Transverse colon (tissue), 4 donors: Measurements from ENCODE around the gene FKBP15. TPM values are rescaled to one million over a fixed set of nuclear protein-coding genes. Genes with fewer than 3 reads are reported as not detected.

Experiments used
- DNase-seq: peaks from one replicate; pipeline ENCODE4 v3.0.0-alpha.2; 2019
- H3K27ac ChIP-seq, 4 donors: fragments of 200-600 bp; sonication (generic); 2 replicates each; pipeline ENCODE4 v1.5.1; 2016 to 2018; ENCODE audit warnings: inconsistent platforms in 4 of 4
- H3K27me3 ChIP-seq: fragments of 200-600 bp; sonication (generic); 2 replicates; pipeline ENCODE4 v1.5.1; 2017; ENCODE audit warnings: inconsistent platforms
- H3K36me3 ChIP-seq, 4 donors: fragments of 200-600 bp; sonication (generic); 2 replicates each; pipeline ENCODE4 v1.5.1; 2017 to 2019; ENCODE audit warnings: inconsistent platforms in 4 of 4
- H3K4me1 ChIP-seq, 4 donors: fragments of 200-600 bp; sonication (generic); 2 replicates each; pipeline ENCODE4 v1.5.1; 2017 to 2020; ENCODE audit warnings: inconsistent platforms in 4 of 4
- H3K4me3 ChIP-seq, 4 donors: fragments of 200-600 bp; sonication (generic); 1 replicate in 1 of 4; 2 replicates in 3 of 4; pipeline versions ENCODE4 v1.5.1 to v1.6.1; 2017 to 2019; ENCODE audit warnings: inconsistent platforms in 4 of 4
- H3K9me3 ChIP-seq, 2 donors: fragments of 200-600 bp; sonication (generic); 2 replicates each; pipeline ENCODE4 v1.5.1; 2017 to 2019; ENCODE audit warnings: inconsistent platforms in 2 of 2
- EP300 ChIP-seq: sonication (generic); formaldehyde crosslinking; IDR thresholded peaks from one replicate; pipeline ENCODE4 v1.6.1; 2017; ENCODE audit warnings: antibody characterized with exemption, low read depth
- POLR2A ChIP-seq: fragments of 450-650 bp; IDR thresholded peaks from one replicate; pipeline ENCODE4 v1.6.1; 2016; ENCODE audit warnings: antibody characterized with exemption, mild to moderate bottlenecking, moderate library complexity
- POLR2AphosphoS5 ChIP-seq, 3 donors: sonication (generic); formaldehyde crosslinking; IDR thresholded peaks; one replicate each; pipeline ENCODE4 v1.6.1; 2016; ENCODE audit warnings: antibody characterized with exemption in 3 of 3
- WGBS, 2 donors: methylation state at CpG; one replicate each; pipeline ENCODE4 v1.1.5; 2018; ENCODE audit warnings: low coverage in 1 of 2; 5-methylcytosine and 5-hydroxymethylcytosine counted together
- in situ Hi-C, 4 donors: fragments of 200-750 bp; cut with MboI; loops; one replicate each; pipeline versions ENCODE4 v1.15.0 to v1.15.1; 2017; ENCODE audit warnings: low sequenced_read_pairs in 3 of 4, low pct_ligation_motif_present in 1 of 4, low pct_unique_long_range_greater_than_20kb in 1 of 4
- intact Hi-C: fragments of 100-400 bp; cut with DNase I; formaldehyde crosslinking; loops from one replicate; pipeline ENCODE4 v1.15.1; 2023; ENCODE audit warnings: low total_unique reads
- total RNA-seq, 4 donors: library from RNA; depleted of rRNA; stranded (reverse); fragments of >200 nt; gene quantifications; one replicate each; pipeline ENCODE4 v1.1.0, GENCODE V29; 2016
- TF ChIP-seq, protein P1 (sequence below), 5 experiments: fragments of 200-600 bp in 3 of 5; fragments of 450-650 bp in 2 of 5; sonication (generic) in 3 of 5; IDR thresholded peaks; 1 replicate in 2 of 5; 2 replicates in 3 of 5; pipeline ENCODE4 v1.5.1; 2016 to 2017; ENCODE audit warnings: antibody characterized with exemption in 5 of 5, inconsistent platforms in 3 of 5, mild to moderate bottlenecking in 2 of 5, moderate library complexity in 1 of 5

FKBP15 gene
- total RNA-seq, 4 donors from 2014 or later: 21.4 to 33.8 (median 23.3) TPM

DNA sequence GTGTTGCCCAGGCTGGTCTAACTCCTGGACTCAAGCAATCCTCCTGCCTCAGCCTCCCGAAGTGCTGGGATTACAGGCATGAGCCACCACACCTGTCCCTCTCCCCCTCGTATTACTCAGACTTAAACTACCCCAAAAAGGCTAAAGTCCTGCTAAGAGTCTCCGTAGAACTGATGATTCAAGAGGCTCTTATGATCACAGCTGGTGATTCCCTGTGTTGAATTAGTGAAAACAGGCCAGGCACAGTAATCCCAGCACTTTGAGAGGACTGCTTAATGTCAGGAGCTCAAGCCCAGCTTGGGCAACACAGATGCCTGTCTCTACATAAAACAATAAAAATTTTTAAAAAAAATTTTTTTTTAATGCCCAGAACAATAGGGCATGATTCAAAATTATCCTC, 45.1 kb upstream of the FKBP15 start:
- H3K4me3 ChIP-seq: no peak overlapping the region
- WGBS, 2 donors: 41 to 77% methylated on average over 3 of the region's 3 CpGs
- peaks cover 0 to 26% (median 6%) of the 10 kb centered on the region in 4 donors for H3K4me1 ChIP-seq
- H3K36me3 ChIP-seq: peaks cover 0 to 14% (median 5%) of the 10 kb centered on the region in 4 donors
- intact Hi-C loops (no loop called here), in situ Hi-C loops (no loop called here)
- H3K27me3 ChIP-seq: no peaks in the 10 kb centered on the region
- no peak for DNase-seq
- TF ChIP-seq EP300 (no peak), POLR2AphosphoS5 (IDR thresholded peaks at IDR 0.05) (no peak)
- no peak overlapping the region for H3K27ac ChIP-seq
- H3K9me3 ChIP-seq: no peaks in the 10 kb centered on the region

DNA sequence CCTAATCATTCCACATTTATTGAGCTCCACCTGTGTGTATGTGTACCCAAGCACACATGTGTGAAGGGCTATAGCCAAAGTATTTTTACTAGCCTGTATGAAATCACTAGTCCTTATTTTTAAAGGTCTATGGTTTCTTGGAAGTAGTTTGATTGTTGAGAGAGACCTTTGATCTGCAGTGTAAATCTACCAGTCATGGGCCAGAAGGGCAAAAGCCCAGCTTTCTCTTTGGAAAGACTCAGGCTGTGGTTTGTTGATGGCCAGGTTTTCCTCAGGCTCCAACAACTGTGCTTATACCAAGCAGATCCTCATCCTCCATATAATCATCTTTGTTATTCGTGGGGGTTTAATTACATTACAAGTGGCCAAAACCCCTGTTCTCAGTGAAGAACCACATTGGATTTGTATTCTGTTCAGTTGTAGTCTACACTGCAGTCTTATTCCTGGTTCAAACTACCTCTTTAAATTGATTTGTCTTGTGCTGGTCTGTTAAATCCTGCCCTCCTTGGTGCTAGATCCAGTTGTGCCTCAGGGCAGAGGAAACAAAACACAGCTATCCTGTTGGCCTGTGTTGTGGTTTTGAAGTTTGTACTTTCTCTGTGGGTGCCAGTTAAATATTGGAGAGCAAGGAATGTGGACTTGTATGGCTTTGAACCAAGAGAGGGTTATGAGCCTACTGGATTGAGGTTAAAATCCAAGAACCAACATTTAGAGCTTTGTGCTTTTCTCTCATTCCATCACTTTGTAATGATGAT, 41.0 kb upstream of the FKBP15 start:
- peak overlapping the region in 1 of 4 donors; percentile 14 for H3K27ac ChIP-seq
- H3K9me3 ChIP-seq: no peaks in the 10 kb centered on the region
- peaks cover 0 to 19% (median 8%) of the 10 kb centered on the region in 4 donors for H3K36me3 ChIP-seq
- WGBS, 2 donors: 85% methylated on average over 1 of the region's 1 CpG; no CpG with 5 or more reads in 1 of the 2 donors
- TF ChIP-seq EP300 (no peak), POLR2A (no peak), POLR2AphosphoS5 (IDR thresholded peaks at IDR 0.05) (no peak)
- TF ChIP-seq, protein P1, sequence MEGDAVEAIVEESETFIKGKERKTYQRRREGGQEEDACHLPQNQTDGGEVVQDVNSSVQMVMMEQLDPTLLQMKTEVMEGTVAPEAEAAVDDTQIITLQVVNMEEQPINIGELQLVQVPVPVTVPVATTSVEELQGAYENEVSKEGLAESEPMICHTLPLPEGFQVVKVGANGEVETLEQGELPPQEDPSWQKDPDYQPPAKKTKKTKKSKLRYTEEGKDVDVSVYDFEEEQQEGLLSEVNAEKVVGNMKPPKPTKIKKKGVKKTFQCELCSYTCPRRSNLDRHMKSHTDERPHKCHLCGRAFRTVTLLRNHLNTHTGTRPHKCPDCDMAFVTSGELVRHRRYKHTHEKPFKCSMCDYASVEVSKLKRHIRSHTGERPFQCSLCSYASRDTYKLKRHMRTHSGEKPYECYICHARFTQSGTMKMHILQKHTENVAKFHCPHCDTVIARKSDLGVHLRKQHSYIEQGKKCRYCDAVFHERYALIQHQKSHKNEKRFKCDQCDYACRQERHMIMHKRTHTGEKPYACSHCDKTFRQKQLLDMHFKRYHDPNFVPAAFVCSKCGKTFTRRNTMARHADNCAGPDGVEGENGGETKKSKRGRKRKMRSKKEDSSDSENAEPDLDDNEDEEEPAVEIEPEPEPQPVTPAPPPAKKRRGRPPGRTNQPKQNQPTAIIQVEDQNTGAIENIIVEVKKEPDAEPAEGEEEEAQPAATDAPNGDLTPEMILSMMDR (IDR thresholded peaks at IDR 0.05): no peak
- no peak for DNase-seq
- H3K4me1 ChIP-seq: no peaks in the 10 kb centered on the region
- no peak overlapping the region for H3K4me3 ChIP-seq
- intact Hi-C loops: no loop called here
- in situ Hi-C loops: no loop called here
- H3K27me3 ChIP-seq: no peaks in the 10 kb centered on the region

DNA sequence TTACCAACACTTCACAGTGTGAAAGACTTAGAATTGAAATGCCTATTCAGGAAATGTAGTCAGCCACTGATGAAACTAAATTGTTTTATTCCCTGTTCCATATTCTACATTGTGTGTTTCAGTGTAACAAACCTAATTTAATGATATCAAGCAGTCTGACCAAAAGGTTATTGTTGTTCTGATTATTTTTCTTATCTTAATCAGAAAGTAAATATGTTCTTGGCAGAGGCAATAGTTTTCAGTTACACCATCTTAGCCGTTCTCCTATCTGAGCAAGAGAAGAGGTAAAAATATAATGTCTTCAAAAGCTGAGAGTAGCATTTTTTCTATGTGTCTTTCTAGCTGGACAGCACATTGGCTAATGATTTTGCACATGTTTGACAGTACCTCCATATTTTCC, 37.2 kb upstream of the FKBP15 start:
- WGBS, 2 donors: 38 to 59% methylated on average over 1 of the region's 1 CpG
- intact Hi-C loops (no loop called here), in situ Hi-C loops (no loop called here)
- Histone ChIP-seq H3K27ac (no peak overlapping the region), H3K36me3 (peaks cover 0 to 17% (median 6%) of the 10 kb centered on the region in 4 donors), H3K9me3 (no peaks in the 10 kb centered on the region), H3K4me1 (no peaks in the 10 kb centered on the region), H3K27me3 (no peaks in the 10 kb centered on the region), H3K4me3 (no peak overlapping the region)
- DNase-seq: no peak
- TF ChIP-seq POLR2AphosphoS5 (IDR thresholded peaks at IDR 0.05) (no peak), EP300 (no peak), POLR2A (no peak)
- TF ChIP-seq, protein P1 (IDR thresholded peaks at IDR 0.05): no peak

DNA sequence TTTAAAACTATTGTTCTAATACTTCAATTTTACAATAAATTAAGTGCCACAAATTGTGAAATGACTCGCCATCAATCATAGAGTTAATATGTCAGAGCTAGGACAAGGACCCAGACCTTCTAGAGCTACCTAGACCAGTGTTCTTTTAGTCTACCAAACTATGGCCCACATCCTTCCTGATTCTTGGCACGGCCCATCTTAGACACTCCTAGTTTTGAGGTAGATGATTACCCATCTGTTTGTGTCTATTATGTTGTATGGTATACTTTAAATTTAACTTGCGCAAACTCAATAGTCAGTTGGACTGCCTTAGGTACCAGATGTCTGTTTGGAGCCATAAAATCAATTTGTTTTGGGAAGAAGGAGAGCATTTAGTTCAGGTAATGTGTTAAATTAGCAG, 36.8 kb upstream of the FKBP15 start:
- Histone ChIP-seq H3K36me3 (peaks cover 0 to 17% (median 6%) of the 10 kb centered on the region in 4 donors), H3K4me1 (no peaks in the 10 kb centered on the region), H3K27ac (no peak overlapping the region), H3K27me3 (no peaks in the 10 kb centered on the region), H3K4me3 (no peak overlapping the region), H3K9me3 (no peaks in the 10 kb centered on the region)
- 54 to 76% methylated on average over 2 to 3 of the region's 3 CpGs for WGBS, 2 donors
- in situ Hi-C loops (no loop called here), intact Hi-C loops (no loop called here)
- DNase-seq: no peak
- TF ChIP-seq EP300 (no peak), POLR2AphosphoS5 (IDR thresholded peaks at IDR 0.05) (no peak), POLR2A (no peak)
- TF ChIP-seq, protein P1 (IDR thresholded peaks at IDR 0.05): no peak
